ENCODE measurements around the gene RFX2. TPM values are rescaled to one million over a fixed set of nuclear protein-coding genes. Genes with fewer than 3 reads are reported as not detected.

Gene RFX2
- total RNA-seq, 6 experiments from 2014 or later, result 1.6 to 2.9 (median 1.9) TPM

DNA sequence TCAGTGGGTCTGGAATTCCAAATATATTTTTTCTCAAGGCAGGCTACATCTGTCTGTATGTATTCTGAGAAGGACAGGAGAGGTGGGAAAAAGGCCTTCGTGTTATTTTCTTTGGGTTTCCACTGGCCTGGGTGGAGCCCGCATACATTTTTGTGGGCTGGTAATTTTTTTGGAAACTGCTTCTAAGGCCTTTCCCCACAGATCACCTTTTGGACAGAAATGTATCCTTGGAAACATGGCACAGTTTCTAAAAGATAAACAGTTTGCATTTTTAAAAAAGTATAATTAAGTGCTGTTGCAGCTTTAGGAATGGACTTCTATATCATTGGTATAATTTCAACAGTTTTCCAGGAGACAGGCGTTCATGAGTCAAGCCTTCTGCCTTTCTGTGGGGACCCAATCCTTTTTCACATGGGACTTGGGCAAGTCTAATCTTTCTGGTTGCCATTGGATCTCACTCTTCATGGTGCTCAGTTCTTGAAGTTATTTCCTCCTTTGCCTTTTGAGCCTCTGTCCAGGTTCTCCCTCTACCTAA is 8.9 kb downstream of the RFX2 start:
- Histone ChIP-seq H3K4me3 (no peak overlapping the region), H3K4me1 (peaks cover 0 to 24% (median 8%) of the 10 kb centered on the region in 4 donors), H3K27ac (no peak overlapping the region), H3K36me3 (no peaks in the 10 kb centered on the region), H3K9me3 (no peaks in the 10 kb centered on the region), H3K27me3 (no peaks in the 10 kb centered on the region)
- intact Hi-C loops (cut with DNase I), result no loop called here
- DNase-seq (no peak), ATAC-seq (no peak)
- no peak for TF ChIP-seq POLR2A (IDR thresholded peaks at IDR 0.05)
- TF ChIP-seq, protein P1, sequence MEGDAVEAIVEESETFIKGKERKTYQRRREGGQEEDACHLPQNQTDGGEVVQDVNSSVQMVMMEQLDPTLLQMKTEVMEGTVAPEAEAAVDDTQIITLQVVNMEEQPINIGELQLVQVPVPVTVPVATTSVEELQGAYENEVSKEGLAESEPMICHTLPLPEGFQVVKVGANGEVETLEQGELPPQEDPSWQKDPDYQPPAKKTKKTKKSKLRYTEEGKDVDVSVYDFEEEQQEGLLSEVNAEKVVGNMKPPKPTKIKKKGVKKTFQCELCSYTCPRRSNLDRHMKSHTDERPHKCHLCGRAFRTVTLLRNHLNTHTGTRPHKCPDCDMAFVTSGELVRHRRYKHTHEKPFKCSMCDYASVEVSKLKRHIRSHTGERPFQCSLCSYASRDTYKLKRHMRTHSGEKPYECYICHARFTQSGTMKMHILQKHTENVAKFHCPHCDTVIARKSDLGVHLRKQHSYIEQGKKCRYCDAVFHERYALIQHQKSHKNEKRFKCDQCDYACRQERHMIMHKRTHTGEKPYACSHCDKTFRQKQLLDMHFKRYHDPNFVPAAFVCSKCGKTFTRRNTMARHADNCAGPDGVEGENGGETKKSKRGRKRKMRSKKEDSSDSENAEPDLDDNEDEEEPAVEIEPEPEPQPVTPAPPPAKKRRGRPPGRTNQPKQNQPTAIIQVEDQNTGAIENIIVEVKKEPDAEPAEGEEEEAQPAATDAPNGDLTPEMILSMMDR (IDR thresholded peaks at IDR 0.05), result no peak
- 96% methylated on average over 3 of the region's 3 CpGs for WGBS (ENCODE audit: insufficient coverage, low coverage, low lambda C conversion rate, missing lambda C conversion rate)

DNA sequence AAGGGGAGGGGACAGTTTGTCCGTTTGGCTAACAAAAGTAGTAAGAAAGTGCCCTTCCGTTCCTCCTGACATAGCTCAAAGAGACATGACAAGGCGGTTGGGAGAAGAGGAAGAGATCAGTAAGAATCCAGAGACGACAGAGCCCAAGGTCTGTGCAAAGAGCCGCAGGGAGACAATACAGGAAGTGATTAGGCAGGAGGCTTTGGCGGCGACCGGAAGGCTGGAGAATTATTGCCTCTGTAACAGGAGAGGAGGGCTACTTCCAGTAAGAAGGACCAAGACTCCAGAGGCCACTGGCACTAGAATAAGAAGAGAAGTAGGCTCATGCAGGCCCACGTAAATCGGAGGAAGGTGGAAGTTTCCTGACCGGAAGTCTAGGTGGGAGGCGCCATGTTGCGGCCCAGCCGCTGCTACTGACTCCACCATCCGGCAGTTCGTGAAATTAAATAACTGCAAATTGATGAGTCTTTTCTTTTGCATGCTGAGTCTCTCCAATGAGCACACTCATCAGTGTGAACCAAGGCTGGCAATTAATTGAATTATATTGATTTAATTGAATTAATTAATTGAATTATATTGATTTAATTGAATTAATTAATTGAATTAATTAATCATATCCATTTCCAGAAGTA is 9.9 kb downstream of the RFX2 start:
- Histone ChIP-seq H3K36me3 (no peaks in the 10 kb centered on the region), H3K27me3 (no peaks in the 10 kb centered on the region), H3K27ac (peak overlapping the region; percentile 3 to 56 (median 11)), H3K4me3 (peak overlapping the region in 1 of 3 donors; percentile 11), H3K9me3 (no peaks in the 10 kb centered on the region), H3K4me1 (peaks cover 0 to 24% (median 8%) of the 10 kb centered on the region in 4 donors)
- TF ChIP-seq, protein P1 (IDR thresholded peaks at IDR 0.05), result no peak
- no peak for TF ChIP-seq POLR2A (IDR thresholded peaks at IDR 0.05)
- WGBS (ENCODE audit: insufficient coverage, low coverage, low lambda C conversion rate, missing lambda C conversion rate), result 52% methylated on average over 16 of the region's 16 CpGs
- intact Hi-C loops (cut with DNase I), result no loop called here
- DNase-seq (peak in 1 of 3 donors; percentile 38), ATAC-seq (peak; percentile 30 to 37 (median 32))

DNA sequence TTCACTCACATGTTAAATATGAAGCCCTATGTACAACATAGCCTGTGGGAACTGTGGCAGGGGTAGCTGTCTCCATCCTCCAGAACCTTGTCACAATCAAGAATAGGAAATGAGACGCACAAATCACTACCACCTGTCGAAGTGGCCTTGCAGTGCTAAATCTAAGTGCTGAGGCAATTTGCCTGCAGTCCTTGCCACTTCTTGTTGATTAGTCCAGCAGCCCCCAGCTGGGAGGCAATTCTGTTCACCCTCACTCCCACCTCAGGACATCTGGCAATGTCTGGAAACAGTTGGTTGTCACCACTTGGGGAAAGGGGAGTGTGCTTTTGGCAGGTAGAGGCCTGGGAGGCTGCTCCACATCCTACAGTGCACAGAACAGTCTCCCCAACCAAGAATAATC is 10.7 kb downstream of the RFX2 start:
- no peaks in the 10 kb centered on the region for H3K9me3 ChIP-seq
- H3K36me3 ChIP-seq, result no peaks in the 10 kb centered on the region
- intact Hi-C loops (cut with DNase I), result no loop called here
- DNase-seq (no peak), ATAC-seq (no peak)
- peak overlapping the region in 1 of 3 donors; percentile 5 for H3K27ac ChIP-seq
- peaks cover 0 to 24% (median 8%) of the 10 kb centered on the region in 4 donors for H3K4me1 ChIP-seq
- no CpG with 5 or more reads among the region's 2 CpGs for WGBS (ENCODE audit: insufficient coverage, low coverage, low lambda C conversion rate, missing lambda C conversion rate)
- H3K4me3 ChIP-seq, result no peak overlapping the region
- H3K27me3 ChIP-seq, result no peaks in the 10 kb centered on the region
- TF ChIP-seq, protein P1 (IDR thresholded peaks at IDR 0.05), result no peak
- no peak for TF ChIP-seq POLR2A (IDR thresholded peaks at IDR 0.05)

DNA sequence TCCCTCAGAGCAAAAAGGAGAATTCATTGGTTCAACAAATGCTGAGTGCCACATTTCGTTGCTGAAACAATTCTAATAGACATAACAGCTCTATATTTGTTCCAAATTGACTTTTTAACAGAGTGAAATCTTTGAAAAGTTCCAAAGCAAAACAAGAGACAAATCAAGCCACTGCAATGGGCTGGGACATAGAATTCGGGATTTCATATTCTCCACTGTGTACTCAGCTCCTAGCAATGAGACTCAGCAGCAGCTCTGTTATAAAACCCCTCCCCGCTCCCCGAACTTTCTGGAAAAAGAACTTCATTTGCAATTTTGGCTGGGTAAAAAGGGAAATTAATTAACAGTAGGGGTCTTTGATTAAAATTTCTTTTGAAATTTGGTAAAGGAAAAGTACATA is 11.3 kb downstream of the RFX2 start:
- Histone ChIP-seq H3K4me3 (no peak overlapping the region), H3K27me3 (no peaks in the 10 kb centered on the region), H3K4me1 (peaks cover 0 to 24% (median 8%) of the 10 kb centered on the region in 4 donors), H3K9me3 (no peaks in the 10 kb centered on the region), H3K36me3 (no peaks in the 10 kb centered on the region), H3K27ac (peak overlapping the region in 1 of 3 donors; percentile 5)
- 45% methylated on average over 4 of the region's 4 CpGs for WGBS (ENCODE audit: insufficient coverage, low coverage, low lambda C conversion rate, missing lambda C conversion rate)
- TF ChIP-seq, protein P1 (IDR thresholded peaks at IDR 0.05), result no peak
- no peak for TF ChIP-seq POLR2A (IDR thresholded peaks at IDR 0.05)
- DNase-seq (no peak), ATAC-seq (peak; percentile 35 to 42 (median 41))
- intact Hi-C loops (cut with DNase I), result no loop called here

All from right lobe of liver (tissue), 6 donors.